Transverse colon (tissue), 4 donors: ENCODE data around the gene HMGN4.

ENCODE experiments used
- CTCF ChIP-seq, 5 experiments: fragments of 200-600 bp in 3 of 5; fragments of 450-650 bp in 2 of 5; sonication (generic) in 3 of 5; IDR thresholded peaks; 1 replicate in 2 of 5; 2 replicates in 3 of 5; pipeline ENCODE4 v1.5.1; 2016 to 2017; ENCODE audit warnings: antibody characterized with exemption in 5 of 5, inconsistent platforms in 3 of 5, mild to moderate bottlenecking in 2 of 5, moderate library complexity in 1 of 5
- POLR2A ChIP-seq: fragments of 450-650 bp; IDR thresholded peaks from one replicate; pipeline ENCODE4 v1.6.1; 2016; ENCODE audit warnings: antibody characterized with exemption, mild to moderate bottlenecking, moderate library complexity
- POLR2AphosphoS5 ChIP-seq, 3 donors: sonication (generic); formaldehyde crosslinking; IDR thresholded peaks; one replicate each; pipeline ENCODE4 v1.6.1; 2016; ENCODE audit warnings: antibody characterized with exemption in 3 of 3

GRCh38 chr6:26526928-26527327, 11.2 kb upstream of the HMGN4 start:
- TF ChIP-seq POLR2AphosphoS5 (IDR thresholded peaks at IDR 0.05) (no peak), CTCF (IDR thresholded peaks at IDR 0.05) (no peak), POLR2A (no peak)
